BLaER1 (cell line): ENCODE measurements around the gene SH3BP5L.
A peak's percentile ranks its signal among the peaks of the same experiment; 100 is the strongest.
"Not testable (repeated sequence)": the region's sequence is repeated elsewhere in the genome, so short reads cannot be mapped to it uniquely, and the experiment has no call there.

Experiments
- H3K27ac ChIP-seq: shearing (Covaris generic); formaldehyde crosslinking; 2 replicates; pipeline ENCODE4 v1.8.1; 2022
- H3K27me3 ChIP-seq: shearing (Covaris generic); formaldehyde crosslinking; 2 replicates; pipeline ENCODE4 v1.8.1; 2022
- H3K36me3 ChIP-seq: shearing (Covaris generic); formaldehyde crosslinking; 2 replicates; pipeline ENCODE4 v1.8.1; 2022
- H3K4me1 ChIP-seq: shearing (Covaris generic); formaldehyde crosslinking; 2 replicates; pipeline ENCODE4 v1.8.1; 2022
- H3K4me2 ChIP-seq: shearing (Covaris generic); formaldehyde crosslinking; 2 replicates; pipeline ENCODE4 v1.8.1; 2022
- H3K4me3 ChIP-seq: shearing (Covaris generic); formaldehyde crosslinking; 2 replicates; pipeline ENCODE4 v1.8.1; 2022
- H3K9ac ChIP-seq: shearing (Covaris generic); formaldehyde crosslinking; 2 replicates; pipeline ENCODE4 v1.8.1; 2022
- H3K9me3 ChIP-seq: shearing (Covaris generic); formaldehyde crosslinking; 2 replicates; pipeline ENCODE4 v1.8.1; 2022
- H4K20me1 ChIP-seq: shearing (Covaris generic); formaldehyde crosslinking; 2 replicates; pipeline ENCODE4 v1.8.1; 2022
- Cebpa-rat ChIP-seq: shearing (Covaris generic); IDR thresholded peaks from 2 replicates; pipeline ENCODE4 v1.8.1; 2022

Gene SH3BP5L

GRCh38 chr1:248842781-248843331 is 17.1 kb upstream of the SH3BP5L start:
- peak overlapping the region; percentile 57 for H3K27ac ChIP-seq

GRCh38 chr1:248841702-248842395 is 16.1 kb upstream of the SH3BP5L start:
- peak overlapping the region; percentile 54 for H3K9ac ChIP-seq
- no peak overlapping the region; the same call in 1 of the 2 replicates for H3K4me3 ChIP-seq
- H3K4me2 ChIP-seq = peak overlapping the region; percentile 95
- H4K20me1 ChIP-seq = peaks cover 68% of the 10 kb centered on the region
- peaks cover 52% of the 10 kb centered on the region for H3K4me1 ChIP-seq
- peaks cover 49% of the 10 kb centered on the region for H3K36me3 ChIP-seq
- no peaks in the 10 kb centered on the region for H3K27me3 ChIP-seq
- TF ChIP-seq Cebpa-rat = no peak
- no peaks in the 10 kb centered on the region for H3K9me3 ChIP-seq
- peak overlapping the region; percentile 57 for H3K27ac ChIP-seq

More at GRCh38 chr1:248842781-248843331, 17.1 kb upstream of the SH3BP5L start:
- Histone ChIP-seq H4K20me1 (peaks cover 77% of the 10 kb centered on the region), H3K36me3 (peaks cover 59% of the 10 kb centered on the region), H3K9me3 (no peaks in the 10 kb centered on the region), H3K9ac (peak overlapping the region; percentile 54), H3K4me3 (no peak overlapping the region; the same call in 1 of the 2 replicates), H3K27me3 (no peaks in the 10 kb centered on the region), H3K4me2 (peak overlapping the region; percentile 95), H3K4me1 (peaks cover 44% of the 10 kb centered on the region)
- no peak for TF ChIP-seq Cebpa-rat

- no peak for TF ChIP-seq Cebpa-rat
- H3K9ac ChIP-seq = peak overlapping the region; percentile 54; the same call in 1 of the 2 replicates
- no peaks in the 10 kb centered on the region for H3K27me3 ChIP-seq
- H3K9me3 ChIP-seq = no peaks in the 10 kb centered on the region
- H3K4me1 ChIP-seq = peaks cover 55% of the 10 kb centered on the region
- H3K27ac ChIP-seq = peak overlapping the region; percentile 44; the same call in 1 of the 2 replicates
- H3K36me3 ChIP-seq = peaks cover 40% of the 10 kb centered on the region
- H4K20me1 ChIP-seq = peaks cover 60% of the 10 kb centered on the region
- H3K4me3 ChIP-seq = no peak overlapping the region
- H3K4me2 ChIP-seq = peak overlapping the region; percentile 95
Observed at GRCh38 chr1:248840946-248841345, 15.2 kb upstream of the SH3BP5L start.

- H3K27me3 ChIP-seq = no peaks in the 10 kb centered on the region
Observed at GRCh38 chr1:248839168-248839555, 13.4 kb upstream of the SH3BP5L start.

GRCh38 chr1:248838357-248839167 is 12.8 kb upstream of the SH3BP5L start:
- Histone ChIP-seq H3K27me3 (no peaks in the 10 kb centered on the region), H4K20me1 (peaks cover 39% of the 10 kb centered on the region), H3K4me1 (peaks cover 68% of the 10 kb centered on the region), H3K9me3 (no peaks in the 10 kb centered on the region), H3K4me2 (peak overlapping the region; percentile 95), H3K9ac (peak overlapping the region; percentile 98), H3K4me3 (peak overlapping the region; percentile 96), H3K27ac (peak overlapping the region; percentile 98), H3K36me3 (peaks cover 16% of the 10 kb centered on the region)
- TF ChIP-seq Cebpa-rat = no peak

More at GRCh38 chr1:248839168-248839555, 13.4 kb upstream of the SH3BP5L start:
- H3K9me3 ChIP-seq = no peaks in the 10 kb centered on the region
- peak overlapping the region; percentile 95 for H3K4me2 ChIP-seq
- peaks cover 65% of the 10 kb centered on the region for H3K4me1 ChIP-seq
- H3K4me3 ChIP-seq = peak overlapping the region; percentile 96
- peaks cover 22% of the 10 kb centered on the region for H3K36me3 ChIP-seq
- peak overlapping the region; percentile 98 for H3K9ac ChIP-seq
- no peak for TF ChIP-seq Cebpa-rat
- H4K20me1 ChIP-seq = peaks cover 45% of the 10 kb centered on the region
- peak overlapping the region; percentile 98 for H3K27ac ChIP-seq

- peak within 1 kb of the TSS; percentile 95 for H3K4me2 ChIP-seq
- no peaks in the 10 kb centered on the region for H3K27me3 ChIP-seq
- no peaks in the 10 kb centered on the region for H3K9me3 ChIP-seq
- peak within 1 kb of the TSS; percentile 98 for H3K27ac ChIP-seq
- no peak for TF ChIP-seq Cebpa-rat
- H3K36me3 ChIP-seq = peaks cover 10% of the 10 kb centered on the region
- H4K20me1 ChIP-seq = peaks cover 32% of the 10 kb centered on the region
- peaks cover 63% of the 10 kb centered on the region for H3K4me1 ChIP-seq
- H3K9ac ChIP-seq = peak within 1 kb of the TSS; percentile 98
- H3K4me3 ChIP-seq = peak within 1 kb of the TSS; percentile 96
Observed at GRCh38 chr1:248837781-248838356, 12.2 kb upstream of the SH3BP5L start, which contains the start of gene ZNF672. TSS of gene ZNF672 (plus strand) at chr1:248838224. CDS start at chr1:248847275, 9,051 bp downstream.

GRCh38 chr1:248837045-248837780 is 11.5 kb upstream of the SH3BP5L start:
- H3K9ac ChIP-seq = peak overlapping the region; percentile 98
- peak overlapping the region; percentile 96 for H3K4me3 ChIP-seq
- H3K9me3 ChIP-seq = no peaks in the 10 kb centered on the region
- H4K20me1 ChIP-seq = peaks cover 26% of the 10 kb centered on the region
- peak overlapping the region; percentile 92 for H3K4me2 ChIP-seq
- H3K4me1 ChIP-seq = peaks cover 56% of the 10 kb centered on the region
- no peaks in the 10 kb centered on the region for H3K27me3 ChIP-seq
- peak overlapping the region; percentile 98 for H3K27ac ChIP-seq
- no peak for TF ChIP-seq Cebpa-rat
- H3K36me3 ChIP-seq = peaks cover 4% of the 10 kb centered on the region; the same call in 1 of the 2 replicates

GRCh38 chr1:248834343-248834940 is 8.7 kb upstream of the SH3BP5L start:
- no peak for TF ChIP-seq Cebpa-rat

GRCh38 chr1:248831842-248832241 is 6.1 kb upstream of the SH3BP5L start:
- no peak overlapping the region for H3K9ac ChIP-seq
- H4K20me1 ChIP-seq = no peaks in the 10 kb centered on the region
- H3K27me3 ChIP-seq = no peaks in the 10 kb centered on the region
- H3K4me1 ChIP-seq = peaks cover 24% of the 10 kb centered on the region
- H3K4me2 ChIP-seq = no peak overlapping the region
- H3K36me3 ChIP-seq = no peaks in the 10 kb centered on the region
- H3K27ac ChIP-seq = no peak overlapping the region
- H3K9me3 ChIP-seq = no peaks in the 10 kb centered on the region
- TF ChIP-seq Cebpa-rat = no peak
- H3K4me3 ChIP-seq = no peak overlapping the region

More at GRCh38 chr1:248834343-248834940, 8.7 kb upstream of the SH3BP5L start:
- Histone ChIP-seq H3K27ac (no peak overlapping the region), H3K27me3 (no peaks in the 10 kb centered on the region), H3K4me1 (peaks cover 28% of the 10 kb centered on the region), H3K4me3 (no peak overlapping the region), H3K36me3 (no peaks in the 10 kb centered on the region), H3K9ac (no peak overlapping the region), H3K4me2 (peak overlapping the region; percentile 46), H4K20me1 (no peaks in the 10 kb centered on the region), H3K9me3 (no peaks in the 10 kb centered on the region)

- not testable (repeated sequence) for H4K20me1 ChIP-seq, H3K4me2 ChIP-seq, H3K9me3 ChIP-seq, H3K9ac ChIP-seq, H3K27me3 ChIP-seq, H3K4me3 ChIP-seq, H3K27ac ChIP-seq, H3K36me3 ChIP-seq
- peaks cover 24% of the 10 kb centered on the region for H3K4me1 ChIP-seq
Observed at GRCh38 chr1:248830718-248831017, 5.0 kb upstream of the SH3BP5L start.
